CD4-positive, alpha-beta T cell treated with Interleukin-17A for 1 hour (primary cell): ENCODE measurements around the gene OR6B2.
A peak's percentile ranks its signal among the peaks of the same experiment; 100 is the strongest.

ENCODE experiments used
- DNase-seq: peaks from one replicate; pipeline ENCODE4 v3.0.0-alpha.2; 2020

Gene OR6B2

GRCh38 chr2:240037358-240037757 is 7.1 kb upstream of the OR6B2 start:
- no peak for DNase-seq

- DNase-seq: no peak
These were observed 3.1 kb upstream of the OR6B2 start for GRCh38 chr2:240033330-240033678.

- no peak for DNase-seq
These were observed 2.4 kb upstream of the OR6B2 start for GRCh38 chr2:240032406-240033329.

- DNase-seq: no peak
These were observed 5.5 kb downstream of the OR6B2 start for GRCh38 chr2:240024766-240025165.

- DNase-seq: no peak
These were observed 6.4 kb downstream of the OR6B2 start for GRCh38 chr2:240023792-240024191.

- DNase-seq: peak; percentile 67
These were observed 8.6 kb downstream of the OR6B2 start for GRCh38 chr2:240021488-240022104.

GRCh38 chr2:240018071-240018750 is 12.0 kb downstream of the OR6B2 start:
- DNase-seq: no peak

- no peak for DNase-seq
These were observed 15.9 kb downstream of the OR6B2 start for GRCh38 chr2:240014327-240014726.

GRCh38 chr2:240013343-240013742 is 16.9 kb downstream of the OR6B2 start:
- no peak for DNase-seq

- no peak for DNase-seq
These were observed 27.2 kb downstream of the OR6B2 start for GRCh38 chr2:240002983-240003382.

- DNase-seq: no peak
These were observed 29.6 kb downstream of the OR6B2 start for GRCh38 chr2:240000671-240001070.

- DNase-seq: no peak
These were observed 32.4 kb downstream of the OR6B2 start for GRCh38 chr2:239997686-239998409.

GRCh38 chr2:239994086-239994485 is 36.1 kb downstream of the OR6B2 start:
- no peak for DNase-seq

- no peak for DNase-seq
These were observed 36.9 kb downstream of the OR6B2 start for GRCh38 chr2:239993291-239993690.

- peak; percentile 58 for DNase-seq
These were observed 38.4 kb downstream of the OR6B2 start for GRCh38 chr2:239991689-239992314.

GRCh38 chr2:239990966-239991365 is 39.3 kb downstream of the OR6B2 start:
- DNase-seq: no peak

GRCh38 chr2:239985356-239985755 is 44.9 kb downstream of the OR6B2 start:
- DNase-seq: no peak

GRCh38 chr2:239984421-239985194 is 45.6 kb downstream of the OR6B2 start:
- no peak for DNase-seq

GRCh38 chr2:239983004-239983778 is 47.0 kb downstream of the OR6B2 start:
- no peak for DNase-seq
